GM19193 (cell line): ENCODE measurements around the gene MLLT10.

Source experiments
- POLR2A ChIP-seq: IDR thresholded peaks from 4 replicates; pipeline ENCODE4 v1.6.1; 2011; ENCODE audit not compliant: insufficient read depth, insufficient read length; ENCODE audit errors: extremely low read depth

Gene MLLT10

GRCh38 chr10:21757185-21757901, 223.3 kb downstream of the MLLT10 start:
- no peak for TF ChIP-seq POLR2A

- TF ChIP-seq POLR2A: no peak
These were observed 224.2 kb downstream of the MLLT10 start for GRCh38 chr10:21758239-21758638.

- TF ChIP-seq POLR2A: no peak
These were observed 224.7 kb downstream of the MLLT10 start for GRCh38 chr10:21758696-21759095.

- no peak for TF ChIP-seq POLR2A
These were observed 225.2 kb downstream of the MLLT10 start for GRCh38 chr10:21759232-21759631.

- TF ChIP-seq POLR2A: no peak
These were observed 226.3 kb downstream of the MLLT10 start for GRCh38 chr10:21760332-21760731.

- no peak for TF ChIP-seq POLR2A
These were observed 230.6 kb downstream of the MLLT10 start for GRCh38 chr10:21764466-21765189.

GRCh38 chr10:21769041-21769440, 235.0 kb downstream of the MLLT10 start:
- no peak for TF ChIP-seq POLR2A

GRCh38 chr10:21771219-21771618, 237.2 kb downstream of the MLLT10 start:
- no peak for TF ChIP-seq POLR2A

- no peak for TF ChIP-seq POLR2A
These were observed 242.9 kb downstream of the MLLT10 start for GRCh38 chr10:21776883-21777282.

- TF ChIP-seq POLR2A: no peak
These were observed 257.2 kb downstream of the MLLT10 start for GRCh38 chr10:21791276-21791675.
